ENCODE data around the gene PYDC2.
A peak's percentile ranks its signal among the peaks of the same experiment; 100 is the strongest.
"Not testable (repeated sequence)": the region's sequence is repeated elsewhere in the genome, so short reads cannot be mapped to it uniquely, and the experiment has no call there.

The PYDC2 gene

GRCh38 chr3:191473661-191474198 is 12.8 kb downstream of the PYDC2 start:
- DNase-seq = no peak

DNA sequence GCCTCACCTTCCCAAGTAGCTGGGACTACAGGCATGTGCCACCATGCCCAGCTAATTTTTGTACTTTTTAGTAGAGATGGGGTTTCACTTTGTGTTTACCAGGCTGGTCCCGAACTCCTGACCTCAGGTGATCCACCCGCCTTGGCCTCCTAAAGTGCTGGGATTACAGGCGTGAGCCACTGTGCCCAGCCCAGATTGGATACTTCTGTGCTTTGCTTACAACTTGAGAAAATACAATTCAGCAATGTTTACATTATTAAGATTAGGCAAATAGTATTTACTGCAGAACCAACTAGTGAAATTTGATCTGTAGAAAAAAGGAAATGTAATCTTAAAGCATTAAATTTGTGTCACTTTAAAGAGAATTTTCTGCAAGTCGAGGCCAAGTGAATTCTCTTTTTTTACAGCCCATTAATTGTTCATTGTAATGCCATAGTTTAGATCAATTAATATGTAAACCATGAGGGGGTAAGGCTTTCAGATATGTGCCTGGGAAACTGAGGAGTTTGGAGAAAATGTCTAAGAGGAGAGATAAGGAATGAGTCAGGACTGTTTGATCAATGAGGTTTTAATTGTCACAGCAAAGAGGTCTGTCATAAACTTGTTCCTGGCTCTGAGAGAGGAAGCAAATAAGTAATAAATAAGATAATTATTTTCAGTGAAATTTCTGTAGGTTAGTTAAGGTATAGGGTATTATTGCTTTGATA is 15.3 kb downstream of the PYDC2 start:
- DNase-seq = peak; percentile 19

DNA sequence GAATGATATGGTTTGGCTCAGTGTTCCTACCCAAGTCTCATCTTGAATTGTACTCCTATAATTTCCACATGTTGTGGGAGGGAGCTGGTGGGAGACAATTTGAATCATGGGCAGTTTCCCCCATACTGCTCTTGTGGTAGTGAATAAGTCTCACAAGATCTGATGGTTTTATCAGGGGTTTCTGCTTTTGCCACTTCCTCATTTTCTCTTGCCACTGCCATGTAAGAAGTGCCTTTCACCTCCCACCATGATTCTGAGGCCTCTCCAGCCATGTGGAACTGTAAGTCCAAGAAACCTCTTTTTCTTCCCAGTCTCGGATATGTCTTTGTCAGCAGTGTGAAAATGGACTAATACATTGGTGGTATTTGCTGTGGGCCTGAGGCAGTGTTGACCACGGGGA is 23.0 kb downstream of the PYDC2 start:
- DNase-seq = not testable (repeated sequence)

DNA sequence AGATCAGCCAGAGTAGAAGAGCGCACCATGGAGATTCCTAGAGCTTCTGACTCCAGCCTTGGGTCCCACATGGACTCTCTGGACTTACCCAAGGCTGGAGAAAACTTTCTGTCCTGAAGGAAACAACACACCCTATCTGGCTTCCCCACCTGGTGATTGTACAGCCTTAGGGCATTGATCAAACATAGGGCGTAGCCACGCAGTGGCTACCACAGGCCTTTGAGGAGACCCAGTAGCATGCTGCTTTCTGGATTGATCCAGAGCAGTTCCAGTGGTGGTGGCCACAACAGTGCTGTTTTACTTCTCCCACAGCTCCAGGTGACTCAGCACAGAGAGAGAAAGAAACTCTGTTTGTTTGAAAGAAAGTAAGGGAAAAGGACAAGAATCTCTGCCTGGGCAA is 23.5 kb downstream of the PYDC2 start:
- no peak for DNase-seq

DNA sequence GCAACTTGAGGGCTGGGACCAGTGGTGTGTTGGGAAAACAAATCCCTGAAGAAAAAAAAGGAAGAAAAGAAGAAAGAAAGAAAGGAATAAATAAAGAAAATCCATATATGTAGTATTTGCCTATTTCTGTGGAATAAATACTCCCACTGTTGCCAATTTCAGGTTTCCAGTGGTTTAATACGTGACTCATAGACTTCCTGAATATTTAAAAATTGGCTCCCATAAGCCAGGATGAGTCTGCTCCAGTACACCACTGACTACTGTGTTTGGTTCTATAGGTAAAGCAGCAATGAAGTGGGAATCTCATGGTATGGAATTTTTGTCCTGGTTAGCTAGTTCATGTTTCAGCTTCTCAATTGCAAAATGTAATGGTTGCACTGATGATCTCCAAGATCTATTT is 31.6 kb downstream of the PYDC2 start:
- DNase-seq = no peak

GRCh38 chr3:191493336-191493735 is 32.4 kb downstream of the PYDC2 start:
- DNase-seq = no peak

- DNase-seq = peak; percentile 49
These were observed 38.5 kb downstream of the PYDC2 start for GRCh38 chr3:191499307-191500080.

DNA sequence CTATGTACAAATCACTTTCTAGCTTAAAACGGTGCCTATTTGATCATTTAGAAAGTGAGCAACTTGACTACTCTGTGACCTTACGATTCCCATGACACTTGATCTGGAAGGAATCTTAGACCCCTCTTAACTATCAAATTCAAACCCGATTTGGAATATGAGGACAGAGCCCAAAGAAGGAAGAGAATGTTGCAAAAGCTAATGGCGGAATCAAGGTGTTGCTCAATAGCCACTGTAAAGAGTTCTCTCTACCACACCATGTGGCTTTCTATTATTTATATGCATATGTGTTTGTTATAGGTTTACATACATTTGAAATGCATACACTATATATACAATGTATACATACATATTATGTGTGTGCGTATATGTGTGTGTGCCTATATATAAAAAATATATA is 39.9 kb downstream of the PYDC2 start:
- DNase-seq = no peak

- peak; percentile 6 for DNase-seq
These were observed 41.6 kb downstream of the PYDC2 start for GRCh38 chr3:191502583-191502982.

- no peak for DNase-seq
These were observed 48.1 kb downstream of the PYDC2 start for GRCh38 chr3:191509078-191509477.
